Heart left ventricle (tissue), 16 donors: ENCODE results near the gene OR52I1. TPM values are rescaled to one million over a fixed set of nuclear protein-coding genes. Genes with fewer than 3 reads are reported as not detected.

Experiments used
- ATAC-seq, 4 donors: fragments of 200-7000 bp; cut with Tn5 transposase; one replicate each; pipeline ENCODE4 v1.9.1; 2020 to 2022; ENCODE audit warnings: moderate library complexity in 4 of 4, mild to moderate bottlenecking in 3 of 4, moderate number of reproducible peaks in 1 of 4
- DNase-seq, 5 donors: peaks; one replicate each; pipeline ENCODE4 v3.0.0-alpha.2; 2020
- H3K27ac ChIP-seq, 12 donors: fragments of 200-600 bp; sonication (generic) in 4 of 12; one replicate each; pipeline versions ENCODE4 v1.5.0 to v1.8.0; 2016 to 2022; ENCODE audit warnings: mild to moderate bottlenecking in 2 of 12
- H3K27me3 ChIP-seq, 9 donors: fragments of 200-600 bp; sonication (generic) in 2 of 9; one replicate each; pipeline versions ENCODE4 v1.5.1 to v1.8.0; 2016 to 2022; ENCODE audit warnings: mild to moderate bottlenecking in 3 of 9
- H3K36me3 ChIP-seq, 9 donors: fragments of 200-600 bp; sonication (generic) in 2 of 9; one replicate each; pipeline versions ENCODE4 v1.5.0 to v1.8.0; 2018 to 2022; ENCODE audit warnings: mild to moderate bottlenecking in 2 of 9
- H3K4me1 ChIP-seq, 12 donors: fragments of 200-600 bp; sonication (generic) in 4 of 12; one replicate each; pipeline versions ENCODE4 v1.5.0 to v1.8.0; 2016 to 2022; ENCODE audit warnings: mild to moderate bottlenecking in 3 of 12
- H3K4me3 ChIP-seq, 12 donors: fragments of 200-600 bp; sonication (generic) in 4 of 12; one replicate each; pipeline versions ENCODE4 v1.5.0 to v1.8.0; 2017 to 2022; ENCODE audit warnings: mild to moderate bottlenecking in 9 of 12, moderate library complexity in 4 of 12
- H3K9me3 ChIP-seq, 12 donors: fragments of 200-600 bp; sonication (generic) in 4 of 12; one replicate each; pipeline versions ENCODE4 v1.5.0 to v1.8.0; 2016 to 2022; ENCODE audit warnings: mild to moderate bottlenecking in 1 of 12
- CTCF ChIP-seq, 12 donors: fragments of 200-600 bp; sonication (generic) in 4 of 12; IDR thresholded peaks; one replicate each; pipeline versions ENCODE4 v1.5.0 to v1.8.0; 2018 to 2022; ENCODE audit warnings: antibody characterized with exemption in 12 of 12, mild to moderate bottlenecking in 5 of 12
- POLR2A ChIP-seq, 2 donors: fragments of 450-650 bp; IDR thresholded peaks; one replicate each; pipeline ENCODE4 v1.6.1; 2017; ENCODE audit warnings: antibody characterized with exemption in 2 of 2, mild to moderate bottlenecking in 2 of 2, moderate library complexity in 2 of 2
- WGBS, 4 donors: extraction: QIAGEN DNeasy Blood & Tissue Kit in 2 of 4; methylation state at CpG; one replicate each; pipeline versions ENCODE4 v1.1.5 to v1.1.7; 2013 to 2018; 5-methylcytosine and 5-hydroxymethylcytosine counted together
- intact Hi-C, 10 donors: fragments of 100-400 bp; cut with DNase I; formaldehyde crosslinking; loops; one replicate each; pipeline versions ENCODE4 v1.11.1 to v1.14.2; 2022
- polyA plus RNA-seq, 2 donors: library from polyadenylated mRNA; stranded (reverse); fragments of 200-250 nt; gene quantifications; one replicate each; pipeline ENCODE4 v1.2.3, GENCODE V29; 2013
- total RNA-seq, 9 donors: library from RNA; depleted of rRNA in 2 of 9; stranded (reverse); fragments of >200 nt in 2 of 9; fragmentation: NEBNext Ultra II Directional in 3 of 9; extraction: Animal tissue kit (Norgen Biotek cat#: 25700) in 3 of 9; gene quantifications; one replicate each; pipeline versions ENCODE4 v1.1.0 to v1.2.4, GENCODE V29; 2016 to 2023
- donor health status: ischemic (EF 13 %, LVEDD 7.1; RV severe dilation, severe dysfunction).
- donor health status: healthy with polysubstance abuse.
- donor health status: DM: no; HTN: yes; CAD: no.
- donor health status: DM: no; HTN: no; CAD: no.
- donor health status: ischemic (EF 25% LVEDD 6.9; RV normal size, moderate dysfunction).
- donor health status: ischemic (EF 25% LVEDD 5.7; RV mildly dilated, moderate dysfunction).
- donor health status: healthy.
- donor health status: DM: yes; HTN: yes; CAD: no.
- donor health status: ischemic (EF 35%, LVEDD 5.7; RV mildly dilated, moderate dysfunction).
- donor health status: nonischemic (EF 11% LVEDD 7.7; RV severe dilation, severe dysfunction).
- donor health status: DM: yes; HTN: yes; CAD: no.
- donor health status: PGD.
- donor health status: ischemic (EF 29% LVEDD 5.4; RV normal size, mild dysfunction).
- donor health status: nonischemic (EF 23%, LVEDD 6.1; RV moderate dilation, normal function).

Gene OR52I1
- total and polyA plus RNA-seq, 11 donors: not detected

- ATAC-seq (no peak), DNase-seq (no peak)
- 89 to 96% (median 93%) methylated on average over 18 of the region's 18 CpGs for WGBS, 4 donors
- H3K4me3 ChIP-seq: no peak overlapping the region
- H3K4me1 ChIP-seq: no peaks in the 10 kb centered on the region
- H3K27me3 ChIP-seq: peaks cover 0 to 4% (median 0%) of the 10 kb centered on the region in 9 donors
- H3K36me3 ChIP-seq: no peaks in the 10 kb centered on the region
- H3K27ac ChIP-seq: no peak overlapping the region
- TF ChIP-seq POLR2A (IDR thresholded peaks at IDR 0.05) (no peak), CTCF (IDR thresholded peaks at IDR 0.05) (no peak)
- intact Hi-C loops: no loop called here
- H3K9me3 ChIP-seq: peaks cover 0 to 9% (median 0%) of the 10 kb centered on the region in 12 donors
These were observed 24.8 kb upstream of the OR52I1 start for GRCh38 chr11:4569075-4569474.

GRCh38 chr11:4576880-4577279, 17.0 kb upstream of the OR52I1 start:
- DNase-seq: no peak
- intact Hi-C loops: no loop called here
- TF ChIP-seq POLR2A (IDR thresholded peaks at IDR 0.05): no peak
- TF ChIP-seq CTCF (IDR thresholded peaks at IDR 0.05): no peak
- H3K9me3 ChIP-seq: no peaks in the 10 kb centered on the region
- H3K4me1 ChIP-seq: no peaks in the 10 kb centered on the region
- peaks cover 0 to 19% (median 0%) of the 10 kb centered on the region in 9 donors for H3K27me3 ChIP-seq
- no peak for ATAC-seq
- 59 to 66% (median 63%) methylated on average over 3 of the region's 3 CpGs for WGBS, 4 donors
- no peak overlapping the region for H3K27ac ChIP-seq
- H3K36me3 ChIP-seq: no peaks in the 10 kb centered on the region
- no peak overlapping the region for H3K4me3 ChIP-seq

GRCh38 chr11:4577761-4578160, 16.1 kb upstream of the OR52I1 start:
- no peaks in the 10 kb centered on the region for H3K9me3 ChIP-seq
- no peaks in the 10 kb centered on the region for H3K4me1 ChIP-seq
- peaks cover 0 to 19% (median 0%) of the 10 kb centered on the region in 9 donors for H3K27me3 ChIP-seq
- WGBS, 4 donors: 78 to 89% (median 87%) methylated on average over 2 of the region's 2 CpGs
- DNase-seq (no peak), ATAC-seq (no peak)
- no peak overlapping the region for H3K27ac ChIP-seq
- no peak overlapping the region for H3K4me3 ChIP-seq
- no peaks in the 10 kb centered on the region for H3K36me3 ChIP-seq
- TF ChIP-seq POLR2A (IDR thresholded peaks at IDR 0.05): no peak
- TF ChIP-seq CTCF (IDR thresholded peaks at IDR 0.05): no peak
- intact Hi-C loops: no loop called here

GRCh38 chr11:4578624-4579023, 15.2 kb upstream of the OR52I1 start:
- 85 to 91% (median 88%) methylated on average over 6 of the region's 6 CpGs for WGBS, 4 donors
- no peak for TF ChIP-seq POLR2A (IDR thresholded peaks at IDR 0.05)
- TF ChIP-seq CTCF (IDR thresholded peaks at IDR 0.05): no peak
- Histone ChIP-seq H3K9me3 (no peaks in the 10 kb centered on the region), H3K4me1 (no peaks in the 10 kb centered on the region), H3K36me3 (no peaks in the 10 kb centered on the region), H3K27me3 (peaks cover 0 to 19% (median 0%) of the 10 kb centered on the region in 9 donors), H3K4me3 (no peak overlapping the region), H3K27ac (no peak overlapping the region)
- ATAC-seq: no peak
- no peak for DNase-seq
- intact Hi-C loops: no loop called here
